Peyer's patch (tissue), 4 donors: Measurements from ENCODE around the gene SNAPIN. TPM values are rescaled to one million over a fixed set of nuclear protein-coding genes. Genes with fewer than 3 reads are reported as not detected.
A peak's percentile ranks its signal among the peaks of the same experiment; 100 is the strongest.

Experiments
- DNase-seq, 3 donors: peaks; one replicate each; pipeline ENCODE4 v3.0.0-alpha.2; 2017 to 2019
- H3K27ac ChIP-seq, 4 donors: fragments of 200-600 bp; sonication (generic); one replicate each; pipeline ENCODE4 v1.5.1; 2016 to 2019
- H3K27me3 ChIP-seq, 2 donors: fragments of 200-600 bp; sonication (generic); one replicate each; pipeline ENCODE4 v1.5.1; 2019
- H3K36me3 ChIP-seq, 3 donors: fragments of 200-600 bp; sonication (generic); one replicate each; pipeline ENCODE4 v1.5.1; 2016 to 2019
- H3K4me1 ChIP-seq, 4 donors: fragments of 200-600 bp; sonication (generic); one replicate each; pipeline ENCODE4 v1.5.1; 2016 to 2019
- H3K4me3 ChIP-seq, 4 donors: fragments of 200-600 bp; sonication (generic); 1 replicate in 3 of 4; 2 replicates in 1 of 4; pipeline ENCODE4 v1.5.1; 2016 to 2019; ENCODE audit warnings: mild to moderate bottlenecking in 1 of 4
- H3K9me3 ChIP-seq, 4 donors: fragments of 200-600 bp; sonication (generic); one replicate each; pipeline ENCODE4 v1.5.1; 2016 to 2019; ENCODE audit warnings: mild to moderate bottlenecking in 1 of 4
- CTCF ChIP-seq, 6 experiments: fragments of 450-650 bp in 4 of 6; fragments of 200-600 bp in 2 of 6; sonication (generic) in 1 of 6; IDR thresholded peaks; one replicate each; pipeline ENCODE4 v1.5.1; 2017 to 2019; ENCODE audit warnings: antibody characterized with exemption in 6 of 6, mild to moderate bottlenecking in 3 of 6, moderate library complexity in 1 of 6
- POLR2A ChIP-seq, 2 donors: fragments of 450-650 bp; IDR thresholded peaks; one replicate each; pipeline ENCODE4 v1.5.1; 2017; ENCODE audit warnings: antibody characterized with exemption in 2 of 2, mild to moderate bottlenecking in 2 of 2, moderate library complexity in 2 of 2
- total RNA-seq, 4 donors: library from RNA; depleted of rRNA; stranded (reverse); fragments of >200 nt; gene quantifications; one replicate each; pipeline ENCODE4 v1.1.0, GENCODE V29; 2016

The SNAPIN gene
- total RNA-seq, 4 donors from 2014 or later, result 15.4 to 29.7 (median 28.1) TPM

DNA sequence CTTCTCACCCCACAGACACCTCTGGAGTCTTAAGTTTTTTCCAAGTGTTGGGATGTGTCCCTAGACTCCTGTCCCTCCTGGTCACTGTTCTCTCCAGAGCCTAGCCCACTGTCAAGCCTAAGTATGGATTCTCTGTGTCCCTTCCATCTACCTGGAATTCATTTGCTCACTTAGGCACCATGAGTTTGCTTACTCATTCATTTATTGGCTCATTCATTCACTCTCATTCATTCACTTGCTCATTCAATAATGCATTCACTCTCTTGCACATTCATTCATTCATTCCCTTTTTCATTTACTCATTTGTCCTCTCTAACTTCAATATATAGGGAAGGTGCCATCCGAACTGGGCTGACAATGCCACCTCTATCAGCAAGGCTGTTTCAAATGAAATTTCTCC, 47.1 kb upstream of the SNAPIN start:
- no peaks in the 10 kb centered on the region for H3K9me3 ChIP-seq
- peaks cover 0 to 57% (median 0%) of the 10 kb centered on the region in 4 donors for H3K4me1 ChIP-seq
- H3K27ac ChIP-seq, result peak overlapping the region; percentile 1 to 100 (median 94)
- TF ChIP-seq CTCF (IDR thresholded peaks at IDR 0.05) (no peak), POLR2A (IDR thresholded peaks at IDR 0.05) (no peak)
- peak overlapping the region in 3 of 4 donors; percentile 48 to 76 (median 64) for H3K4me3 ChIP-seq
- H3K27me3 ChIP-seq, result no peaks in the 10 kb centered on the region
- no peak for DNase-seq
- peaks cover 0 to 15% (median 0%) of the 10 kb centered on the region in 3 donors for H3K36me3 ChIP-seq

DNA sequence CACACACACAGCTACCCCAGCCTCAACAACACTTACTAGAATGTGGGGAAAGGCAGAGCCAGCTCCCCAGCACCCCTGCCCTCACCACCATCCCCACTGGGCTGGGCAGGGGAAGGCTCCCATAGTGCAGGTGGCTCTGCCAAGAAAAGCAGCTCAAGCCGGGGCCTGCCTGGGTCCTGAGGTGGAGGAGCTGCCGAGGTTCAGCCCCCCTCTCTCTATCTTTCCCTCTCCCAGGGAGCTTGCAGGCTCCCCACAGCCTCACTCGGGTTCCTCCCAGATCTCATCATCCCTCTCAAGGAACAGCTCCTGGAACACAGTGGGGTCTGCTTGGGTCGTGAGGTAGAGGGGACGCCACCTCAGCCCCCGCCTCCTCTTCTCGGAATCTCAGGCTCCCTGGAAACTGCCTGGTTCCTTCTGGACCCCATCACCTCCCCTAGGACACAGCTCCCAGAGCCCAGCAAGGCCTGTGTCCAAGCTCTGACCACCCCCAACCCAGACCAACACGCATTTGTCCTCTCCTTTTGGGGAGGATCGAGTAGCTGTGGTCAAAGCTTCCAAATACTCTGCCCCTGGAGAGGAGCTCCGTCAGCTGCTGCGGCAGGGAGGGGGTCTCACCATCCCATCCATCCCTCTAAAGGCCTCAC, 46.3 kb upstream of the SNAPIN start:
- DNase-seq, result peak in 1 of 3 donors; percentile 59

GRCh38 chr1:153612755-153613331, 45.7 kb upstream of the SNAPIN start, which contains the start of gene S100A16:
Gene S100A16 (minus strand): TSS chr1:153613137. CDS start chr1:153608151, 4,986 bp downstream.
- Histone ChIP-seq H3K4me3 (peak within 1 kb of the TSS; percentile 32 to 76 (median 56)), H3K9me3 (no peaks in the 10 kb centered on the region), H3K4me1 (peaks cover 0 to 60% (median 4%) of the 10 kb centered on the region in 4 donors), H3K36me3 (peaks cover 0 to under 1% (median 0%) of the 10 kb centered on the region in 3 donors), H3K27ac (peak within 1 kb of the TSS; percentile 60 to 100 (median 92)), H3K27me3 (no peaks in the 10 kb centered on the region)
- TF ChIP-seq POLR2A (IDR thresholded peaks at IDR 0.05) (peak; percentile 95 to 98), CTCF (IDR thresholded peaks at IDR 0.05) (no peak)
- DNase-seq, result peak in 2 of 3 donors; percentile 90 to 92

More for the DNA sequence above, 46.3 kb upstream of the SNAPIN start:
- H3K27me3 ChIP-seq, result no peaks in the 10 kb centered on the region
- peaks cover 0 to 6% (median 0%) of the 10 kb centered on the region in 3 donors for H3K36me3 ChIP-seq
- H3K4me1 ChIP-seq, result peaks cover 0 to 65% (median 3%) of the 10 kb centered on the region in 4 donors
- TF ChIP-seq CTCF (IDR thresholded peaks at IDR 0.05) (no peak), POLR2A (IDR thresholded peaks at IDR 0.05) (no peak)
- H3K27ac ChIP-seq, result peak overlapping the region; percentile 60 to 100 (median 92)
- H3K9me3 ChIP-seq, result no peaks in the 10 kb centered on the region
- H3K4me3 ChIP-seq, result peak overlapping the region; percentile 32 to 76 (median 56)

GRCh38 chr1:153613406-153613805, 45.1 kb upstream of the SNAPIN start:
- Histone ChIP-seq H3K27ac (peak overlapping the region; percentile 60 to 100 (median 92)), H3K36me3 (no peaks in the 10 kb centered on the region), H3K27me3 (no peaks in the 10 kb centered on the region), H3K9me3 (no peaks in the 10 kb centered on the region), H3K4me3 (peak overlapping the region in 2 of 4 donors; percentile 64 to 76), H3K4me1 (peaks cover 0 to 54% (median 4%) of the 10 kb centered on the region in 4 donors)
- no peak for TF ChIP-seq CTCF (IDR thresholded peaks at IDR 0.05)
- TF ChIP-seq POLR2A (IDR thresholded peaks at IDR 0.05), result no peak
- DNase-seq, result no peak

DNA sequence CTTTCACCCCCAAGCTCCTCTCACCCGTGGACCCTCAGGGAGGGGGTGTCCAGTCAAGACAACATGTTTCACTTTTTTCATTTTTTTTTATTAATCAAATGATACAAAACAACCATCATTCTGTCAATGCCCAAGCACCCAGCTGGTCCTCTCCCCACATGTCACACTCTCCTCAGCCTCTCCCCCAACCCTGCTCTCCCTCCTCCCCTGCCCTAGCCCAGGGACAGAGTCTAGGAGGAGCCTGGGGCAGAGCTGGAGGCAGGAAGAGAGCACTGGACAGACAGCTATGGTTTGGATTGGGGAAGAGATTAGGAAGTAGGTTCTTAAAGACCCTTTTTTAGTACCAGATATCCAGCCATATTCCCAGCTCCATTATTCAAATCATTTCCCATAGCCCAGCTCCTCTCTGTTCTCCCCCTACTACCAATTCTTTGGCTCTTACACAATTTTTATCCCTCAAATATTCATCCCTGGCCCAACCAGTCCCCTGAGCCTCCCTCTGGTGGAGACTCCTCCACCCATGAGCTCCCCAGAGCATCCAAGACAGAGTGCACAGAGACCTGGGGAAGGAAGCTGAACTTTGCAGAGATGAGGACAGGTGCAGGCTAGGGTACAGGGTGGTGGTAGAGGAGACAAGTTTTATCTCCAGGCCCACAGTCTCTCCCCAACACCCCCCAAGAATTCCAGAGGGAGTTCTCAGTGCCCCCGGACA, 44.2 kb upstream of the SNAPIN start:
- H3K27ac ChIP-seq, result peak overlapping the region in 3 of 4 donors; percentile 91 to 100 (median 93)
- H3K27me3 ChIP-seq, result no peaks in the 10 kb centered on the region
- TF ChIP-seq CTCF (IDR thresholded peaks at IDR 0.05), result no peak
- peak in 1 of 2 donors; percentile 24 for TF ChIP-seq POLR2A (IDR thresholded peaks at IDR 0.05)
- DNase-seq, result no peak
- peaks cover 0 to 50% (median 4%) of the 10 kb centered on the region in 4 donors for H3K4me1 ChIP-seq
- no peaks in the 10 kb centered on the region for H3K9me3 ChIP-seq
- peak overlapping the region in 2 of 4 donors; percentile 52 to 62 for H3K4me3 ChIP-seq
- H3K36me3 ChIP-seq, result no peaks in the 10 kb centered on the region
